Measurements from ENCODE around the gene ATP1A2. TPM values are rescaled to one million over a fixed set of nuclear protein-coding genes. Genes with fewer than 3 reads are reported as not detected.

The ATP1A2 gene
- total and polyA plus RNA-seq, 10 of the 15 experiments (the other 5 are each of a cell fraction or from before 2014, with no cell fraction given), result 0.15 TPM; not detected in 9

GRCh38 chr1:160163615-160164014 is 48.1 kb downstream of the ATP1A2 start:
- no peak overlapping the region for H3K4me2 ChIP-seq (ENCODE audit: control insufficient read depth, insufficient read depth)
- SMC1A ChIA-PET (ENCODE audit: uncharacterized antibody, unreplicated experiment), result interaction anchor here (0.8 to 1.7 kb wide), 2 partner anchors 97 to 175 kb away, joined by 3 to 4 read pairs; no protein-coding TSS in a partner anchor
- no TSS peak for BruUV-seq (replicated peaks)
- no peaks in the 10 kb centered on the region for H4K20me1 ChIP-seq (ENCODE audit: control insufficient read depth, insufficient read depth)
- H3K4me3 ChIP-seq, result no peak overlapping the region
- no peak overlapping the region for H2AFZ ChIP-seq (ENCODE audit: control insufficient read depth, low read depth, low read length)
- CTCF ChIA-PET, result interaction anchor here (0.7 to 4.0 kb wide), 4 partner anchors 26 to 213 kb away, joined by 3 to 26 read pairs (median 4); partner anchors contain the start of gene CASQ1
- no peaks in the 10 kb centered on the region for H3K36me3 ChIP-seq (ENCODE audit: control insufficient read depth in 2 of 2, insufficient read depth in 2 of 2, low read length in 1 of 2)
- H3K4me1 ChIP-seq (ENCODE audit: control insufficient read depth, insufficient read depth, low read length), result peaks cover 17% of the 10 kb centered on the region
- in situ Hi-C loops (cut with MboI), result no loop called here
- DNase-seq (ENCODE audit: low read depth, low spot score), result no peak
- FAIRE-seq, result no peak
- POLR2A ChIA-PET, result no interaction called here
- no peaks in the 10 kb centered on the region; a peak in 1 of 4 replicates for H3K27me3 ChIP-seq (replicated peaks in 1 of 2; ENCODE audit: control insufficient read depth in 2 of 2, insufficient read depth in 2 of 2, low read length in 1 of 2)
- H3K79me2 ChIP-seq (ENCODE audit: control insufficient read depth, insufficient read depth, low read length), result no peaks in the 10 kb centered on the region
- RAD21 ChIA-PET (ENCODE audit: unreplicated experiment), result no interaction called here
- H3K27ac ChIP-seq (ENCODE audit: control insufficient read depth, insufficient read depth), result no peak overlapping the region
- ATAC-seq, result no peak; the same call in 2 of the 3 replicates
- TF ChIP-seq MLLT1 (IDR thresholded peaks at IDR 0.05) (no peak), KAT2A (conservative IDR thresholded peaks at IDR 0.05; ENCODE audit: control insufficient read depth, low read depth, low read length) (no peak), RAD21 (IDR thresholded peaks at IDR 0.05; ENCODE audit: insufficient read depth, low read depth, low read length) (0 out of 2 replicates have a peak, but pooled peaks have one; percentile 11), JUNB (IDR thresholded peaks at IDR 0.05) (no peak)
- intact Hi-C loops (cut with micrococcal nuclease; ENCODE audit: unreplicated experiment), result no loop called here
- no peaks in the 10 kb centered on the region for H3K9me3 ChIP-seq (replicated peaks; ENCODE audit: control insufficient read depth, insufficient read depth, low read length)
- H3K9ac ChIP-seq (ENCODE audit: control insufficient read depth, insufficient read depth, low read length), result no peak overlapping the region
- 100% methylated on average over 1 of the region's 1 CpG for WGBS (ENCODE audit: insufficient coverage, insufficient replicate concordance, low lambda C conversion rate, missing lambda C conversion rate)

- no peak for ATAC-seq
- ChIA-PET RAD21 (ENCODE audit: unreplicated experiment) (no interaction called here), CTCF (interaction anchor here (0.7 to 4.0 kb wide), 4 partner anchors 88 to 213 kb away, joined by 3 to 26 read pairs (median 4); no protein-coding TSS in a partner anchor), POLR2A (interaction anchor here (0.7 kb wide), 1 partner anchor 26 kb away, joined by 3 read pairs; no protein-coding TSS in a partner anchor), SMC1A (ENCODE audit: uncharacterized antibody, unreplicated experiment) (interaction anchor here (0.8 kb wide), 1 partner anchor 175 kb away, joined by 3 read pairs; no protein-coding TSS in a partner anchor)
- no peak overlapping the region for H3K9ac ChIP-seq (ENCODE audit: control insufficient read depth, insufficient read depth, low read length)
- intact Hi-C loops (cut with micrococcal nuclease; ENCODE audit: unreplicated experiment), result no loop called here
- BruUV-seq (replicated peaks), result no TSS peak
- H3K36me3 ChIP-seq (ENCODE audit: control insufficient read depth in 2 of 2, insufficient read depth in 2 of 2, low read length in 1 of 2), result no peaks in the 10 kb centered on the region
- no peaks in the 10 kb centered on the region for H4K20me1 ChIP-seq (ENCODE audit: control insufficient read depth, insufficient read depth)
- no peak overlapping the region for H2AFZ ChIP-seq (ENCODE audit: control insufficient read depth, low read depth, low read length)
- peaks cover 18% of the 10 kb centered on the region for H3K4me1 ChIP-seq (ENCODE audit: control insufficient read depth, insufficient read depth, low read length)
- H3K9me3 ChIP-seq (replicated peaks; ENCODE audit: control insufficient read depth, insufficient read depth, low read length), result no peaks in the 10 kb centered on the region
- 82% methylated on average over 10 of the region's 10 CpGs for WGBS (ENCODE audit: insufficient coverage, insufficient replicate concordance, low lambda C conversion rate, missing lambda C conversion rate)
- H3K79me2 ChIP-seq (ENCODE audit: control insufficient read depth, insufficient read depth, low read length), result no peaks in the 10 kb centered on the region
- in situ Hi-C loops (cut with MboI), result no loop called here
- DNase-seq (ENCODE audit: low read depth, low spot score), result no peak
- TF ChIP-seq GABPA (IDR thresholded peaks at IDR 0.05; ENCODE audit: low read depth) (no peak), FOXM1 (IDR thresholded peaks at IDR 0.05; ENCODE audit: low read depth, low read length) (no peak), CBFB (IDR thresholded peaks at IDR 0.05; ENCODE audit: low read depth) (no peak), NFIC (IDR thresholded peaks at IDR 0.05; ENCODE audit: low read depth, low read length) (no peak), NFXL1 (IDR thresholded peaks at IDR 0.05; ENCODE audit: borderline replicate concordance) (no peak), ZNF274 (IDR thresholded peaks at IDR 0.05; ENCODE audit: insufficient read depth, insufficient read length) (no peak)
- H3K4me2 ChIP-seq (ENCODE audit: control insufficient read depth, insufficient read depth), result no peak overlapping the region
- FAIRE-seq, result no peak
- no peak overlapping the region for H3K27ac ChIP-seq (ENCODE audit: control insufficient read depth, insufficient read depth)
- H3K27me3 ChIP-seq (replicated peaks in 1 of 2; ENCODE audit: control insufficient read depth in 2 of 2, insufficient read depth in 2 of 2, low read length in 1 of 2), result no peaks in the 10 kb centered on the region; a peak in 1 of 4 replicates
- no peak overlapping the region for H3K4me3 ChIP-seq
Measured at GRCh38 chr1:160164121-160164520, 48.6 kb downstream of the ATP1A2 start.
